Stomach (tissue), 4 donors: Measurements from ENCODE around the gene NTRK3.

Source experiments
- CTCF ChIP-seq, 7 experiments: fragments of 450-650 bp in 4 of 7; fragments of 200-600 bp in 3 of 7; sonication (generic) in 3 of 7; IDR thresholded peaks; one replicate each; pipeline ENCODE4 v1.5.1; 2016 to 2019; ENCODE audit warnings: antibody characterized with exemption in 7 of 7, control low read depth in 2 of 7, mild to moderate bottlenecking in 1 of 7
- EP300 ChIP-seq: sonication (generic); formaldehyde crosslinking; IDR thresholded peaks from one replicate; pipeline ENCODE4 v1.6.1; 2017; ENCODE audit warnings: antibody characterized with exemption

- TF ChIP-seq CTCF (IDR thresholded peaks at IDR 0.05) (no peak), EP300 (no peak)
Observed at GRCh38 chr15:87965304-87965703, 291.2 kb downstream of the NTRK3 start.
